Measurements from ENCODE around the gene DLGAP4.

The DLGAP4 gene

DNA sequence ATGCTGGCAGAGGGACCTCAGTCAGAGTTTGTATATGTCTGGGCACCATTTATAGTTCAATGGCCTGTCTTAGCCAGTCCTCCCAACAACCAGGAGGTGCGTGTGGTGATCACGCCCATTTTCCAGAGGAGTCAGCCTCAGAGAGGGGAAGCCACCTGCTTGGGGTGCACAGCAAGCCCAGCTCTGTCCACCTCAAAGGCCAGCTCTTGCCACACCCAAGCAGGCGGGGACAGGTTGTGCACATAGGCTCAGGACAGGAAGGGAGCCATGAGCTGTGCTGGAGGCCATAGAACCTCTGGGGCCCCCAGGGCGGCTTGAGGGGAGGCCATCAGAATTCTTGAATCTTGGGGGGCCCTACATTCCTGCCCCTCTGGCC is 61.2 kb downstream of the DLGAP4 start:
- Histone ChIP-seq H4K20me1 (ENCODE audit: control insufficient read depth, insufficient read depth, low read depth, low read length) (no peaks in the 10 kb centered on the region), H3F3A (ENCODE audit: control insufficient read depth, insufficient read depth) (no peaks in the 10 kb centered on the region), H3K4me3 (ENCODE audit: low read length) (no peak overlapping the region), H3K9me3 (ENCODE audit: control insufficient read depth, insufficient read depth, low read length) (no peaks in the 10 kb centered on the region), H3K4me2 (ENCODE audit: low read length) (no peak overlapping the region), H3K27me3 (ENCODE audit: control insufficient read depth, low read length) (0 out of 2 replicates have a peak, but pooled peaks cover 3% of the 10 kb centered on the region), H3K9me2 (replicated peaks; ENCODE audit: control insufficient read depth, low read length) (no peaks in the 10 kb centered on the region), H3K79me2 (ENCODE audit: control insufficient read depth, low read length) (no peaks in the 10 kb centered on the region), H3K36me3 (ENCODE audit: control insufficient read depth, low read length) (no peaks in the 10 kb centered on the region), H3K4me1 (ENCODE audit: control insufficient read depth, low read length) (no peaks in the 10 kb centered on the region), H3K27ac (ENCODE audit: low read depth, low read length) (no peak overlapping the region)
- TF ChIP-seq EZH2phosphoT487 (IDR thresholded peaks at IDR 0.05; ENCODE audit: borderline replicate concordance, low read length): no peak
- TF ChIP-seq, protein P1, sequence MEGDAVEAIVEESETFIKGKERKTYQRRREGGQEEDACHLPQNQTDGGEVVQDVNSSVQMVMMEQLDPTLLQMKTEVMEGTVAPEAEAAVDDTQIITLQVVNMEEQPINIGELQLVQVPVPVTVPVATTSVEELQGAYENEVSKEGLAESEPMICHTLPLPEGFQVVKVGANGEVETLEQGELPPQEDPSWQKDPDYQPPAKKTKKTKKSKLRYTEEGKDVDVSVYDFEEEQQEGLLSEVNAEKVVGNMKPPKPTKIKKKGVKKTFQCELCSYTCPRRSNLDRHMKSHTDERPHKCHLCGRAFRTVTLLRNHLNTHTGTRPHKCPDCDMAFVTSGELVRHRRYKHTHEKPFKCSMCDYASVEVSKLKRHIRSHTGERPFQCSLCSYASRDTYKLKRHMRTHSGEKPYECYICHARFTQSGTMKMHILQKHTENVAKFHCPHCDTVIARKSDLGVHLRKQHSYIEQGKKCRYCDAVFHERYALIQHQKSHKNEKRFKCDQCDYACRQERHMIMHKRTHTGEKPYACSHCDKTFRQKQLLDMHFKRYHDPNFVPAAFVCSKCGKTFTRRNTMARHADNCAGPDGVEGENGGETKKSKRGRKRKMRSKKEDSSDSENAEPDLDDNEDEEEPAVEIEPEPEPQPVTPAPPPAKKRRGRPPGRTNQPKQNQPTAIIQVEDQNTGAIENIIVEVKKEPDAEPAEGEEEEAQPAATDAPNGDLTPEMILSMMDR (IDR thresholded peaks at IDR 0.05; ENCODE audit: low read depth, low read length, poor library complexity, severe bottlenecking): no peak

DNA sequence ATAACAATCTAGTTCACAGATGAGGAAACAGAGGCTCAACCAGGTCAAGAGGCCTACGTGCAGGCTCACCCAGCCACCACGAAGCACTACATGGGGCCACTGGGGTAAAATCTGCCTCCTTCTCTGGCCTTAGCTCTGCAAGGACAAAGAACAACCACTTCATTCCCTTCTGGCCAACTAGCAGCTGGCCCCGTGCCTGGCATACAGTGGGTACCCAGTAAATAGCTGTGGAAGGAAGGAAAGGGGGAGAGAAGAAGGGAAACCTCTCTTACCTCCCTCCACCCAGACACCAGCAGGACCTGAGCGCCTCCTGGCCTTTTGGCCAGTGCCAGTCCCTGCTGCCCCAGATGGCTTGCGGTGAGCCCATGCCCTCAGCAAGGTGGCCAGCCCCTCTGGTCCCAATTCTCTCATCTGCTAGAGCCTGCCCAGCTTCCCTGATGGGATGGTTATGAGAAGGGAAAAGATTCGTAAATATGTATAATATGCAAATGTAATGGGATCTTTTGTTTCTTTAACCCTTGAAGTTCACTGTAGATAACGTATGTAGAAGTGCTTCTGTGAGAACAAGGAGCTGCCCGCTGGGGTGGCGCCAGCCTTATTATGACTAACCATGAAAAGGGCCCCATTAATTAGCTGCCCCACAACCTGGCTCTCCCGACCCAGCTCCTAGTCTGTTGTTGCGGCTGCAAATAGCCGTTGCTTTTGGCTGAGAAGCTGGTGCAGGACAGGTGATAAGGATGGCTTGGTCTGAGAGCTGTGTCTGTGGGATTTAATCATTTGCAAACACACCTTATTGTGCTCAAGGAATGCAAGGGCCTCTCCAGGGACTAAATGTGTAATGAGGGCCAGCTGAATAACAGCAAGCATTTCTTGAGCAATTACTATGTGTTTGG is 62.0 kb downstream of the DLGAP4 start:
- 0 out of 2 replicates have a peak, but pooled peaks cover 3% of the 10 kb centered on the region for H3K27me3 ChIP-seq (ENCODE audit: control insufficient read depth, low read length)
- TF ChIP-seq, protein P1 (IDR thresholded peaks at IDR 0.05; ENCODE audit: low read depth, low read length, poor library complexity, severe bottlenecking): no peak
- TF ChIP-seq EZH2phosphoT487 (IDR thresholded peaks at IDR 0.05; ENCODE audit: borderline replicate concordance, low read length): no peak

DNA sequence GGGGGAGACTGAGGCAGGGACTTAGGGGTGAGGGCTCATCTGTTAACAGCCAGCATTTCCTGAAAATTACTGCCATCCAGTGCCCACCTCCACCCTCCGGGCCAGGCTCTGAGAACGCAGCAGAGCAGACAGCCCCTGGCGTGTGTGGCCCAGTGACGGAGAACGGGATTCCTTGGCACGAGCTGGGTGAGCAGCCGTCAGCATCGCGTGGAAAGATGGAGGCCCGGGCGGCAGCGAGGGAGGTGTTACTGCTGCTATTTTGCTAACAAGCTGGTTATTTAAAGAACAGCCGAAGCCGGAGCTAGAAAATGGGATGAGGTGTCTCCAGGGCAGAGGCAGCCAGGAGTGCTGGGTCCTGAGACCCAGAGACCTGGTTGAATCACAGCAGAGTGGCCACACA is 62.7 kb downstream of the DLGAP4 start:
- TF ChIP-seq EZH2phosphoT487 (IDR thresholded peaks at IDR 0.05; ENCODE audit: borderline replicate concordance, low read length): no peak
- TF ChIP-seq, protein P1 (IDR thresholded peaks at IDR 0.05; ENCODE audit: low read depth, low read length, poor library complexity, severe bottlenecking): no peak
- no peaks in the 10 kb centered on the region for H3K36me3 ChIP-seq (ENCODE audit: control insufficient read depth, low read length)
- H4K20me1 ChIP-seq (ENCODE audit: control insufficient read depth, insufficient read depth, low read depth, low read length): no peaks in the 10 kb centered on the region
- H3F3A ChIP-seq (ENCODE audit: control insufficient read depth, insufficient read depth): no peaks in the 10 kb centered on the region
- no peaks in the 10 kb centered on the region for H3K4me1 ChIP-seq (ENCODE audit: control insufficient read depth, low read length)
- no peak overlapping the region for H3K4me3 ChIP-seq (ENCODE audit: low read length)
- no peaks in the 10 kb centered on the region for H3K9me3 ChIP-seq (ENCODE audit: control insufficient read depth, insufficient read depth, low read length)
- H3K79me2 ChIP-seq (ENCODE audit: control insufficient read depth, low read length): no peaks in the 10 kb centered on the region
- 0 out of 2 replicates have a peak, but pooled peaks cover 3% of the 10 kb centered on the region for H3K27me3 ChIP-seq (ENCODE audit: control insufficient read depth, low read length)
- H3K27ac ChIP-seq (ENCODE audit: low read depth, low read length): no peak overlapping the region
- H3K4me2 ChIP-seq (ENCODE audit: low read length): no peak overlapping the region
- H3K9me2 ChIP-seq (replicated peaks; ENCODE audit: control insufficient read depth, low read length): no peaks in the 10 kb centered on the region

More for the DNA sequence above, 62.0 kb downstream of the DLGAP4 start:
- Histone ChIP-seq H3K79me2 (ENCODE audit: control insufficient read depth, low read length) (no peaks in the 10 kb centered on the region), H3K4me3 (ENCODE audit: low read length) (no peak overlapping the region), H3K9me2 (replicated peaks; ENCODE audit: control insufficient read depth, low read length) (no peaks in the 10 kb centered on the region), H3K4me1 (ENCODE audit: control insufficient read depth, low read length) (no peaks in the 10 kb centered on the region), H3F3A (ENCODE audit: control insufficient read depth, insufficient read depth) (no peaks in the 10 kb centered on the region), H3K4me2 (ENCODE audit: low read length) (no peak overlapping the region), H3K27ac (ENCODE audit: low read depth, low read length) (no peak overlapping the region), H3K36me3 (ENCODE audit: control insufficient read depth, low read length) (no peaks in the 10 kb centered on the region), H3K9me3 (ENCODE audit: control insufficient read depth, insufficient read depth, low read length) (no peaks in the 10 kb centered on the region), H4K20me1 (ENCODE audit: control insufficient read depth, insufficient read depth, low read depth, low read length) (no peaks in the 10 kb centered on the region)

All from DOHH2 (cell line).